ENCODE measurements around the gene LIF. TPM values are rescaled to one million over a fixed set of nuclear protein-coding genes. Genes with fewer than 3 reads are reported as not detected.
"Not testable (repeated sequence)": the region's sequence is repeated elsewhere in the genome, so short reads cannot be mapped to it uniquely, and the experiment has no call there.

The LIF gene
- total RNA-seq, 1 experiment from 2014 or later, result 35.7 TPM

GRCh38 chr22:30236875-30237274, 9.7 kb downstream of the LIF start:
- no peak for DNase-seq (ENCODE audit: low read depth)
- in situ Hi-C loops (cut with HindIII; ENCODE audit: low pct_unique_long_range_greater_than_20kb, low sequenced_read_pairs), result no loop called here

GRCh38 chr22:30235687-30236170, 10.8 kb downstream of the LIF start:
- peak; percentile 99 for DNase-seq (ENCODE audit: low read depth)
- in situ Hi-C loops (cut with HindIII; ENCODE audit: low pct_unique_long_range_greater_than_20kb, low sequenced_read_pairs), result no loop called here

GRCh38 chr22:30234786-30235470, 11.6 kb downstream of the LIF start:
- no peak for DNase-seq (ENCODE audit: low read depth)
- in situ Hi-C loops (cut with HindIII; ENCODE audit: low pct_unique_long_range_greater_than_20kb, low sequenced_read_pairs), result no loop called here

- in situ Hi-C loops (cut with HindIII; ENCODE audit: low pct_unique_long_range_greater_than_20kb, low sequenced_read_pairs), result not testable (repeated sequence)
These were observed 12.2 kb downstream of the LIF start for GRCh38 chr22:30234325-30234724.

GRCh38 chr22:30233582-30233981, 13.0 kb downstream of the LIF start:
- in situ Hi-C loops (cut with HindIII; ENCODE audit: low pct_unique_long_range_greater_than_20kb, low sequenced_read_pairs), result no loop called here
- no peak for DNase-seq (ENCODE audit: low read depth)

More at GRCh38 chr22:30234325-30234724, 12.2 kb downstream of the LIF start:
- not testable (repeated sequence) for DNase-seq (ENCODE audit: low read depth)

- no peak for DNase-seq (ENCODE audit: low read depth)
- in situ Hi-C loops (cut with HindIII; ENCODE audit: low pct_unique_long_range_greater_than_20kb, low sequenced_read_pairs), result no loop called here
These were observed 13.8 kb downstream of the LIF start for GRCh38 chr22:30232716-30233218.

- DNase-seq (ENCODE audit: low read depth), result no peak
- in situ Hi-C loops (cut with HindIII; ENCODE audit: low pct_unique_long_range_greater_than_20kb, low sequenced_read_pairs), result no loop called here
These were observed 15.6 kb downstream of the LIF start for GRCh38 chr22:30230787-30231461.

DNA sequence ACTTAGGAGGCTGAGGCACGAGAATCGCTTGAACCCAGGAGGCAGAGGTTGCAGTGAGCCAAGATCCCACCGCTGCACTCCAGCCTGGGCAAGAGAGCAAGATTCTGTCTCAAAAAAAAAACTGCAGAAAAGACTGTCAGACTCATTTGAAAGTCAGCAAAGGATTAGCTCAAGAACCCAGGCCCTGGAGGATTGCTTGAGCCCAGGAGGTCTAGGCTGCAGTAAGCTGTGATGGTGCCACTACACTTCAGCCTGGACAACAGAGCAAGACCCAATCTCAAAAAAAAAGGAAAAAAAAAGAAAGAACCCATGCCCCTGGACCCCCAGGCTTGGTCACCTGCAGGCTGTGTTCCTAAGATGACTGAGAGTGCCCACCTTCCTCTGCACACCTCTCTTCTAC, 16.2 kb downstream of the LIF start:
- DNase-seq (ENCODE audit: low read depth), result no peak
- in situ Hi-C loops (cut with HindIII; ENCODE audit: low pct_unique_long_range_greater_than_20kb, low sequenced_read_pairs), result no loop called here

- peak; percentile 91 for DNase-seq (ENCODE audit: low read depth)
- in situ Hi-C loops (cut with HindIII; ENCODE audit: low pct_unique_long_range_greater_than_20kb, low sequenced_read_pairs), result no loop called here
These were observed 17.8 kb downstream of the LIF start for GRCh38 chr22:30228509-30229359.

DNA sequence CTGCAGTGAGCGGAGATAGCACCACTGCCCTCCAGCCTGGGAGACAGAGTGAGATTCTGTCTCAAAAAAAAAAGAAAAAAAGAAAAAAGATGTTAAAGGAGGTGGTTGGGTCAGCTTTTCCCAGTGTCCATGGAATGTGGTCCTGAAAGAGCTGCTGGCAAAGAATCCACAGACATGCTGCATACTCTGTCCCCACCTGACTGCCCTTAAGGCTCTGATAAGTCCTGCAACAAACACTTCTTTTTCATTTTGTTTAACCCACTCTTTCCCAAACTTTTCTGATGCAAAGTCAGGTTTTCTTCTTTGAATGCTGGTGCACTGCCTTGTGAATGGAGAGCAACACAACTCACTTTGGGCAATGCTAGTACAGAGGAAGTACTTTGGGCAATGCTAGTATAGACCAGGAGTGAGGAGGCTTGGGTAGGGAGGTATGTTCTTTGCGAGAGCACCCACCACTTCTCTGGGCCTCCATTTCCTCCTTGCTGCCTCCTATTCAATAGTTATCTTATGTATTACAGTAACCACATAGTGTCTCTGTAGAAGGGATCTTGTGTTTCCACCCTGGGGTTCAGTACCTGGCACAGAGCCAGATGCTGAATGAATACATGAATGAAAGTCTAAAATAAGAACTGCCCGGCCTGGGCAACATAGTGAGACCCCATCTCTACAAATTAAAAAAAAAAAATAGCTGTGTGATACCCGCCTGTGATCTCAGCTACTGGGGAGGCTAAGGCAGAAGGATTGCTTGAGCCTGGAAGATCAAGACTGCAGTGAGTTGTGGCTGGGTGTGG, 18.9 kb downstream of the LIF start:
- DNase-seq (ENCODE audit: low read depth), result no peak
- in situ Hi-C loops (cut with HindIII; ENCODE audit: low pct_unique_long_range_greater_than_20kb, low sequenced_read_pairs), result no loop called here

- in situ Hi-C loops (cut with HindIII; ENCODE audit: low pct_unique_long_range_greater_than_20kb, low sequenced_read_pairs), result no loop called here
These were observed 20.2 kb downstream of the LIF start for GRCh38 chr22:30226192-30226832.

GRCh38 chr22:30225220-30225927, 21.2 kb downstream of the LIF start:
- in situ Hi-C loops (cut with HindIII; ENCODE audit: low pct_unique_long_range_greater_than_20kb, low sequenced_read_pairs), result no loop called here
- no peak for DNase-seq (ENCODE audit: low read depth)

More at GRCh38 chr22:30226192-30226832, 20.2 kb downstream of the LIF start:
- peak; percentile 82 for DNase-seq (ENCODE audit: low read depth)

DNA sequence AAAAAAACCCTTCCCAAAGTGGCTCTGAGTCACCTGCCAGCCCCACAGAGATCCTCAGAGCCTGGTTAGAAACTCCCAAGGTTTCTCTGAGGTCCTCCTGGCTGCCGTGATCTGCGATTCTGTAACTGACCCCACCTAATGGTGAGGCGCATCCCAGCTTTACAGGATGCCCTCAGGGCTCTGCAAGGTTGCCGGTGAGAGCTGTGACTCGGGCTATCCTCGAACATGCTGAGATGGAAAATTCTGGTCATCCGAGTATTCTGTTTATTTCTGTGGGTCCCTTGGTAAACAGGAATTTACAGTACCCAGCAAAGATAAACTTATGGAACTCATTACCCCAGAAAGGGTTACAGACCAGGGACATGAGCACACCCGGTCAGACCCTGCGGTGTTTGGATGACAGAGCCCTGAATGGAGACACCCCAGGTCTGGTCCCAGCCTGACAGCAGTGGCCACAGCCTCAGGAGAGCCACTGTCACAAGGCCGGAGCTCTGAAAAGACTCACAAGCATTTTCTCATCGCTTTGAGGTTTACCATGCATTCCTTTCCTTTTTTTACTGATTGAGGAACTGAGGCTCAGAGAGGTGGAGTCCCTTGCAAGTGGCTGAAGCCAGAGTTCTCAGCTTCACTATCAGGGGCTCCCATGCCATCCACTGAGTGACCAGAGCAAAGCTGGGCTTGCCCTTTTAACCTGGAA, 22.2 kb downstream of the LIF start:
- peak; percentile 89 for DNase-seq (ENCODE audit: low read depth)
- in situ Hi-C loops (cut with HindIII; ENCODE audit: low pct_unique_long_range_greater_than_20kb, low sequenced_read_pairs), result no loop called here

- no peak for DNase-seq (ENCODE audit: low read depth)
- in situ Hi-C loops (cut with HindIII; ENCODE audit: low pct_unique_long_range_greater_than_20kb, low sequenced_read_pairs), result no loop called here
These were observed 23.3 kb downstream of the LIF start for GRCh38 chr22:30223303-30223702.

DNA sequence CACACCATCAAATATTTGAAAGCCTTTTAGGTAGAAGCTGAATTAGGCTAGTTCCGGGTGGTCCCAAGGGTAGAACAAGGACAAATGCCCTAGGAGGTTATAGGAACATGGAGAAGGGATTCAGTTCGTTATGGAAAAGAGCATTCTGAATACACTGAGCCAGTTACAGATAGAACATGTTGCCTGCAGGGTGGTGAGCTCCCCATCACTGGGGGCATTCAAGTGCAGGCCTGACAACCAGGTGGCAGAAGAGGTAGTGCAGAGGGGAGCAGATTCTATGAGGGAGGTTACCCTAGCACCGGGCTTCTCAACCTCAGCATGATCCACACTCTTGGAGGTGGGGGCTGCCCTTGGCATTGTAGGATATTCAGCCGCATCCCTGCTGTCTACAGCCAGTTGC, 24.2 kb downstream of the LIF start:
- DNase-seq (ENCODE audit: low read depth), result no peak

More for the DNA sequence above, 24.2 kb downstream of the LIF start:
- in situ Hi-C loops (cut with HindIII; ENCODE audit: low pct_unique_long_range_greater_than_20kb, low sequenced_read_pairs), result no loop called here

Data from Caki2 (cell line).